ENCODE data around the gene COLEC12. TPM values are rescaled to one million over a fixed set of nuclear protein-coding genes. Genes with fewer than 3 reads are reported as not detected.

The COLEC12 gene
- total and polyA plus RNA-seq, 2 experiments from 2014 or later, result 23.2 to 28.3 TPM

GRCh38 chr18:463827-464541, 36.5 kb downstream of the COLEC12 start:
- WGBS (ENCODE audit: low lambda C conversion rate, missing lambda C conversion rate), result 70% methylated on average over 12 of the region's 12 CpGs
- DNase-seq (ENCODE audit: low spot score), result no peak
- Histone ChIP-seq H3K4me2 (no peak overlapping the region), H3K27me3 (no peaks in the 10 kb centered on the region), H3K9me2 (replicated peaks; ENCODE audit: insufficient read depth) (no peaks in the 10 kb centered on the region), H4K20me1 (ENCODE audit: insufficient read depth, poor library complexity, severe bottlenecking) (no peaks in the 10 kb centered on the region), H3K9me3 (ENCODE audit: low read depth) (no peaks in the 10 kb centered on the region), H2AFZ (no peak overlapping the region), H3K36me3 (replicated peaks; ENCODE audit: insufficient read depth, low read depth) (no peaks in the 10 kb centered on the region), H3K4me1 (ENCODE audit: insufficient read depth) (no peaks in the 10 kb centered on the region), H3K4me3 (no peak overlapping the region), H3K79me2 (no peaks in the 10 kb centered on the region), H3K27ac (no peak overlapping the region)
- TF ChIP-seq EZH2 (IDR thresholded peaks at IDR 0.05; ENCODE audit: borderline replicate concordance) (no peak), EZH2phosphoT487 (IDR thresholded peaks at IDR 0.05; ENCODE audit: low read depth, severe bottlenecking, unreplicated experiment) (no peak), CTCF (IDR thresholded peaks at IDR 0.05; ENCODE audit: poor library complexity) (no peak)

- H3K27ac ChIP-seq, result no peak overlapping the region
- no peak for TF ChIP-seq EZH2 (IDR thresholded peaks at IDR 0.05; ENCODE audit: borderline replicate concordance)
- H2AFZ ChIP-seq, result no peak overlapping the region
- no peak for DNase-seq (ENCODE audit: low spot score)
- no peak overlapping the region for H3K4me3 ChIP-seq
- no peaks in the 10 kb centered on the region for H3K27me3 ChIP-seq
- 62% methylated on average over 11 of the region's 11 CpGs for WGBS (ENCODE audit: low lambda C conversion rate, missing lambda C conversion rate)
- H3K9me3 ChIP-seq (ENCODE audit: low read depth), result no peaks in the 10 kb centered on the region
- H3K4me1 ChIP-seq (ENCODE audit: insufficient read depth), result peaks cover 3% of the 10 kb centered on the region
- no peaks in the 10 kb centered on the region for H3K79me2 ChIP-seq
- H4K20me1 ChIP-seq (ENCODE audit: insufficient read depth, poor library complexity, severe bottlenecking), result no peaks in the 10 kb centered on the region
- no peak overlapping the region for H3K4me2 ChIP-seq
- no peaks in the 10 kb centered on the region for H3K36me3 ChIP-seq (replicated peaks; ENCODE audit: insufficient read depth, low read depth)
- no peaks in the 10 kb centered on the region for H3K9me2 ChIP-seq (replicated peaks; ENCODE audit: insufficient read depth)
Observed at GRCh38 chr18:463403-463802, 37.1 kb downstream of the COLEC12 start.

GRCh38 chr18:461762-462161, 38.7 kb downstream of the COLEC12 start:
- Histone ChIP-seq H2AFZ (no peak overlapping the region), H3K27me3 (no peaks in the 10 kb centered on the region), H3K4me1 (ENCODE audit: insufficient read depth) (peaks cover 10% of the 10 kb centered on the region), H3K36me3 (replicated peaks; ENCODE audit: insufficient read depth, low read depth) (no peaks in the 10 kb centered on the region), H3K9me2 (replicated peaks; ENCODE audit: insufficient read depth) (no peaks in the 10 kb centered on the region), H3K79me2 (no peaks in the 10 kb centered on the region), H3K4me3 (no peak overlapping the region), H4K20me1 (ENCODE audit: insufficient read depth, poor library complexity, severe bottlenecking) (no peaks in the 10 kb centered on the region), H3K9me3 (ENCODE audit: low read depth) (no peaks in the 10 kb centered on the region), H3K4me2 (no peak overlapping the region), H3K27ac (no peak overlapping the region)
- DNase-seq (ENCODE audit: low spot score), result no peak
- TF ChIP-seq EZH2 (IDR thresholded peaks at IDR 0.05; ENCODE audit: borderline replicate concordance) (no peak), CTCF (IDR thresholded peaks at IDR 0.05; ENCODE audit: poor library complexity) (no peak), EZH2phosphoT487 (IDR thresholded peaks at IDR 0.05; ENCODE audit: low read depth, severe bottlenecking, unreplicated experiment) (no peak)
- WGBS (ENCODE audit: low lambda C conversion rate, missing lambda C conversion rate), result 71% methylated on average over 2 of the region's 2 CpGs

- no peak overlapping the region for H3K4me2 ChIP-seq
- WGBS (ENCODE audit: low lambda C conversion rate, missing lambda C conversion rate), result 82% methylated on average over 6 of the region's 6 CpGs
- H3K9me2 ChIP-seq (replicated peaks; ENCODE audit: insufficient read depth), result no peaks in the 10 kb centered on the region
- H3K27ac ChIP-seq, result no peak overlapping the region
- no peaks in the 10 kb centered on the region for H3K36me3 ChIP-seq (replicated peaks; ENCODE audit: insufficient read depth, low read depth)
- no peaks in the 10 kb centered on the region for H3K9me3 ChIP-seq (ENCODE audit: low read depth)
- H3K4me1 ChIP-seq (ENCODE audit: insufficient read depth), result peaks cover 14% of the 10 kb centered on the region
- DNase-seq (ENCODE audit: low spot score), result no peak
- no peaks in the 10 kb centered on the region for H3K79me2 ChIP-seq
- H3K27me3 ChIP-seq, result no peaks in the 10 kb centered on the region
- no peaks in the 10 kb centered on the region for H4K20me1 ChIP-seq (ENCODE audit: insufficient read depth, poor library complexity, severe bottlenecking)
- no peak overlapping the region for H2AFZ ChIP-seq
- H3K4me3 ChIP-seq, result no peak overlapping the region
- TF ChIP-seq CTCF (IDR thresholded peaks at IDR 0.05; ENCODE audit: poor library complexity) (no peak), EZH2 (IDR thresholded peaks at IDR 0.05; ENCODE audit: borderline replicate concordance) (no peak), EZH2phosphoT487 (IDR thresholded peaks at IDR 0.05; ENCODE audit: low read depth, severe bottlenecking, unreplicated experiment) (no peak)
Observed at GRCh38 chr18:460791-461190, 39.7 kb downstream of the COLEC12 start.
